Naive B cell (primary cell): ENCODE data around the gene XRN2. TPM values are rescaled to one million over a fixed set of nuclear protein-coding genes. Genes with fewer than 3 reads are reported as not detected.
A peak's percentile ranks its signal among the peaks of the same experiment; 100 is the strongest.

Source experiments
- ATAC-seq, 2 donors: fragments of 150-1000 bp; cut with Tn5 transposase; 2 replicates each; pipeline ENCODE4 v1.10.0; 2021; ENCODE audit warnings: low read depth in 2 of 2, mild to moderate bottlenecking in 2 of 2, moderate library complexity in 2 of 2
- DNase-seq: peaks from one replicate; pipeline ENCODE4 v3.0.0; 2022
- H3K27ac Mint-ChIP-seq, 6 donors: one replicate each; pipeline ENCODE4 v1.8.0; 2020 to 2022; ENCODE audit warnings: mild to moderate bottlenecking in 6 of 6, mixed read lengths in 6 of 6, moderate library complexity in 5 of 6, inconsistent platforms in 2 of 6
- H3K27me3 Mint-ChIP-seq, 3 donors: one replicate each; pipeline ENCODE4 v1.8.0; 2021 to 2022; ENCODE audit warnings: mixed read lengths in 3 of 3, mild to moderate bottlenecking in 1 of 3
- H3K36me3 Mint-ChIP-seq, 2 donors: one replicate each; pipeline ENCODE4 v1.8.0; 2020 to 2022; ENCODE audit warnings: mixed read lengths in 2 of 2, inconsistent platforms in 1 of 2, mild to moderate bottlenecking in 1 of 2
- H3K4me1 Mint-ChIP-seq, 3 donors: one replicate each; pipeline ENCODE4 v1.8.0; 2020 to 2022; ENCODE audit warnings: mixed read lengths in 3 of 3, inconsistent platforms in 1 of 3, mild to moderate bottlenecking in 1 of 3, moderate library complexity in 1 of 3
- H3K4me3 Mint-ChIP-seq, 8 donors: one replicate each; pipeline ENCODE4 v1.8.0; 2020 to 2022; ENCODE audit warnings: mild to moderate bottlenecking in 8 of 8, mixed read lengths in 8 of 8, moderate library complexity in 8 of 8, inconsistent platforms in 2 of 8
- H3K9me3 Mint-ChIP-seq, 7 donors: one replicate each; pipeline ENCODE4 v1.8.0; 2020 to 2022; ENCODE audit warnings: mixed read lengths in 7 of 7, mild to moderate bottlenecking in 5 of 7, inconsistent platforms in 2 of 7, moderate library complexity in 1 of 7
- polyA plus RNA-seq, 6 donors: library from polyadenylated mRNA; unstranded; fragments of 300-500 nt; fragmentation: Illumina TruSeq; gene quantifications; one replicate each; pipeline ENCODE4 v1.2.3, GENCODE V29; 2021; ENCODE audit warnings: low read depth in 6 of 6

Gene XRN2
- polyA plus RNA-seq: 10 to 100 TPM; 41.5 to 59.4 (median 55.9) TPM

- DNase-seq (peak; percentile 90), ATAC-seq (peak; percentile 85 to 89)
- Mint-ChIP-seq H3K4me1 (peaks cover 26 to 31% (median 27%) of the 10 kb centered on the region in 3 donors), H3K36me3 (peaks cover 2 to 3% of the 10 kb centered on the region in 2 donors), H3K9me3 (peaks cover 0 to 2% (median 0%) of the 10 kb centered on the region in 7 donors), H3K4me3 (peak within 1 kb of the TSS; percentile 92 to 99 (median 98)), H3K27ac (peak within 1 kb of the TSS; percentile 96 to 99 (median 98)), H3K27me3 (peaks cover under 1 to 16% (median 6%) of the 10 kb centered on the region in 3 donors)
Observed at GRCh38 chr20:21303061-21303871, at the start of gene XRN2. TSS of gene XRN2 (plus strand) at chr20:21303331. CDS start at chr20:21303399, 68 bp downstream.

GRCh38 chr20:21257192-21257591 lies 45.9 kb upstream of the XRN2 start:
- peaks cover 0 to 9% (median 8%) of the 10 kb centered on the region in 3 donors for H3K27me3 Mint-ChIP-seq
- DNase-seq (no peak), ATAC-seq (no peak)
- H3K27ac Mint-ChIP-seq: no peak overlapping the region
- peaks cover 0 to 2% (median 0%) of the 10 kb centered on the region in 7 donors for H3K9me3 Mint-ChIP-seq
- H3K36me3 Mint-ChIP-seq: no peaks in the 10 kb centered on the region
- no peaks in the 10 kb centered on the region for H3K4me1 Mint-ChIP-seq
- H3K4me3 Mint-ChIP-seq: no peak overlapping the region

DNA sequence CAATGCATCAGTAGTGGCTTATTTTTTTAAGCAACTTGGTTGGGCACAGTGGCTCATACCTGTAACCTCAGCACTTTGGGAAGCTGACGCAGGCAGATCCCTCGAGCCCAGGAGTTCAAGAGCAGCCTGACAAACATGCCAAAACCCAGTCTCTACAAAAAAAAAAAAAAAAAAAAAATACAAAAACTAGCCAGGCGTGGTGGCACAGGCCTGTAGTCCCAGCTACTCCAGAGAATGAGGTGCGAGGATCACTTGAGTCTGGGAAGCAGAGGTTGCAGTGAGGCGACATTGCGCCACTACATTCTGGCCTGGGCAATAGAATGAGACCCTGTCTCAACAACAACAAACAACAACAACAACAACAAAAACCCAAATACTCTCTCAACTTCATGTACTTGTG lies 44.7 kb upstream of the XRN2 start:
- Mint-ChIP-seq H3K9me3 (peaks cover 0 to 2% (median 0%) of the 10 kb centered on the region in 7 donors), H3K4me3 (no peak overlapping the region), H3K27me3 (peaks cover 0 to 20% (median 14%) of the 10 kb centered on the region in 3 donors), H3K27ac (no peak overlapping the region), H3K36me3 (no peaks in the 10 kb centered on the region), H3K4me1 (no peaks in the 10 kb centered on the region)
- DNase-seq (no peak), ATAC-seq (no peak)

- no peak overlapping the region for H3K4me3 Mint-ChIP-seq
- ATAC-seq (no peak), DNase-seq (no peak)
- no peaks in the 10 kb centered on the region for H3K36me3 Mint-ChIP-seq
- H3K27me3 Mint-ChIP-seq: peaks cover 0 to 27% (median 19%) of the 10 kb centered on the region in 3 donors
- H3K4me1 Mint-ChIP-seq: no peaks in the 10 kb centered on the region
- no peak overlapping the region for H3K27ac Mint-ChIP-seq
- peaks cover 0 to 2% (median 0%) of the 10 kb centered on the region in 7 donors for H3K9me3 Mint-ChIP-seq
Observed at GRCh38 chr20:21259346-21259745, 43.8 kb upstream of the XRN2 start.

DNA sequence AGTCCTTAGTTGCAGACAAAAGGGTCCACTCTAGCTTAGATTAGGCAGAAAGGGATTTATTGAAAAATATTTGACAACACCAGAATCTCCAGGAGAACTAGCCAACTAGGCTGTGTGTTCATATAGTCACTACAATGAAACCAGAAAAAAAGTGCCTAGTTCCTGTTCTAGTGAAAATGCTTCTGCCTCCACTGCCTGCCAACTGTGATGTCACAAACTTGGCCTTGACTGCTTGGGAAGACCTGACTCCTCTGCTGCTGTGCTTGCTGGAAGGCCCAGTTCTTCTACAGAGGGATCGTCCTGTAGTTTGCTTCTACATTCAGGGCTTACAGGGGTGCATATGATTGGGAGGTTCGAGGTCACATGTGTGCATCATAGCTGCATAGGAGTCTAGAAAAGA lies 40.3 kb upstream of the XRN2 start:
- H3K27me3 Mint-ChIP-seq: peaks cover 0 to 34% (median 33%) of the 10 kb centered on the region in 3 donors
- H3K9me3 Mint-ChIP-seq: peaks cover 0 to 6% (median 0%) of the 10 kb centered on the region in 7 donors
- no peak overlapping the region for H3K4me3 Mint-ChIP-seq
- no peaks in the 10 kb centered on the region for H3K4me1 Mint-ChIP-seq
- no peak for DNase-seq
- H3K36me3 Mint-ChIP-seq: no peaks in the 10 kb centered on the region
- H3K27ac Mint-ChIP-seq: no peak overlapping the region
- no peak for ATAC-seq

DNA sequence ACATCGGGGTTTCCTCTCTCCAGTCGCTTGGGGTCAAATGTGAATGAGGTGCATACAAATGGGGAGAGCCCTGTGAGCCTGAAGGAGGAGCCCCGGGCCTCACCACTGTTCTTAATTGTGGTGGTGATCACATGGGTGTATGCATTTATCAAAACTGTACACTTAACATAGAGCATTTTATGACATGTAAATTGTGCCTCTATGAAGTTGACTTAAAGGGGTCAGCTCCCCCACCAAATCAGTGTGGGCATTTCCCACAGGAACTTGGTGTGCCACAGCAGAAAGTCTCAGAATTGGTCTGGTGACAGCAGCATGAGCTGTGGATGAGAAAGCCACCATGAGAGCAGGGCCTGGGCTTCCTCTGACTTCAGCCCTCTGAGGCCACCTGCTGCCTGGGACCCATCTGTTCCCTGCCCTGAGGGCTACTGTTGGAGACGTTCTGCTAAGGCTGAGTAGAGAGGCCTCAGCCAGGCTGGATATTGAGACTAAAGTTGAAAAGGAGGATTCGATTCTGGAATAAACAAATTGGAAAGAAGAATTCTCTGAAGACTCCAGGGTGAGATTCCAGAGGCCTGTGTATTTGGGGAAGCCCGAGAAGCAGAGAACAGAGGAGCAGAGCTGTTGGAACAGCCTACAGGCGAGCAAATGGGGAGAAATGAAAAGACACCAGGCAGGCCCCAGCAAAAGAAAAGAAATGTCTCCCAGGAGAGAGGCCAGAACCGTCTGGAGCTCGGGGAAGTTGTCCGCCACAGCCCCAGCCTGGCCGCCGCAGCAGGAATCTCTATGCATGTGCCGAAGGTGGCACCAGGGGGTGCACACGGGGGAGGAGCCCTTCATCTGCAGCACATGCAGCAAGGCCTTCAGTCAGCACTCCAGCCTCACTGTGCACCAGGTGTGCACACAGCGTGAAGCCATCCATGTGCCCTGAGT lies 37.6 kb upstream of the XRN2 start:
- no peaks in the 10 kb centered on the region for H3K4me1 Mint-ChIP-seq
- no peak overlapping the region for H3K27ac Mint-ChIP-seq
- no peaks in the 10 kb centered on the region for H3K36me3 Mint-ChIP-seq
- ATAC-seq (no peak), DNase-seq (no peak)
- no peak overlapping the region for H3K4me3 Mint-ChIP-seq
- peaks cover 0 to 6% (median 0%) of the 10 kb centered on the region in 7 donors for H3K9me3 Mint-ChIP-seq
- H3K27me3 Mint-ChIP-seq: peaks cover 13 to 50% (median 34%) of the 10 kb centered on the region in 3 donors

- H3K27ac Mint-ChIP-seq: peak overlapping the region in 1 of 6 donors; percentile 79
- no peaks in the 10 kb centered on the region for H3K36me3 Mint-ChIP-seq
- H3K27me3 Mint-ChIP-seq: peaks cover 20 to 57% (median 34%) of the 10 kb centered on the region in 3 donors
- H3K9me3 Mint-ChIP-seq: peaks cover 0 to 6% (median 0%) of the 10 kb centered on the region in 7 donors
- H3K4me1 Mint-ChIP-seq: no peaks in the 10 kb centered on the region
- ATAC-seq: no peak
- DNase-seq: no peak
- H3K4me3 Mint-ChIP-seq: no peak overlapping the region
Observed at GRCh38 chr20:21266191-21266536, 37.0 kb upstream of the XRN2 start.

DNA sequence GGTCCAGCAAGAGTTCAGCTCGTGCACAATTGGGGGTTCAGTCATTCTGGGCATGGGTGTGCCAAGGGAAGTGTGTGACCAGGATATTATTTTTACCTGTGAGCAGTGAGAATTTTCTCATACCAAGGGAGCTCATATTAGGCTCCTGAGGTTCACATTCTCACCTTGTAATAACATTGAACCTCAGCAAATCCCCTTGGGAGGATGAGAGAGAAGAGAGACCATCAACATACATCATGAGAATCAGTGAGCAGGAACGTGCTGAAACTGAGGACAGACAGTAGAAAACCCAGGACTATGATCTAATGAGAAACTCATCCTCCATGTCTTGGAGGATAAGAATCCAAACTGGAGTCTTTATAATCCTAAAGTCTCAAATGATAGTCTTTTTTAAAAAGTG lies 33.4 kb upstream of the XRN2 start:
- ATAC-seq (no peak), DNase-seq (no peak)
- Mint-ChIP-seq H3K27ac (no peak overlapping the region), H3K27me3 (peaks cover 36 to 63% (median 46%) of the 10 kb centered on the region in 3 donors), H3K9me3 (peaks cover 0 to 8% (median 3%) of the 10 kb centered on the region in 7 donors), H3K4me3 (no peak overlapping the region), H3K36me3 (peaks cover 0 to 7% of the 10 kb centered on the region in 2 donors), H3K4me1 (no peaks in the 10 kb centered on the region)

- Mint-ChIP-seq H3K4me3 (no peak overlapping the region), H3K27ac (no peak overlapping the region), H3K27me3 (peaks cover 36 to 59% (median 40%) of the 10 kb centered on the region in 3 donors), H3K4me1 (no peaks in the 10 kb centered on the region), H3K36me3 (peaks cover 0 to 7% of the 10 kb centered on the region in 2 donors), H3K9me3 (peaks cover 0 to 8% (median 3%) of the 10 kb centered on the region in 7 donors)
- DNase-seq: no peak
- no peak for ATAC-seq
Observed at GRCh38 chr20:21270806-21271205, 32.3 kb upstream of the XRN2 start.

DNA sequence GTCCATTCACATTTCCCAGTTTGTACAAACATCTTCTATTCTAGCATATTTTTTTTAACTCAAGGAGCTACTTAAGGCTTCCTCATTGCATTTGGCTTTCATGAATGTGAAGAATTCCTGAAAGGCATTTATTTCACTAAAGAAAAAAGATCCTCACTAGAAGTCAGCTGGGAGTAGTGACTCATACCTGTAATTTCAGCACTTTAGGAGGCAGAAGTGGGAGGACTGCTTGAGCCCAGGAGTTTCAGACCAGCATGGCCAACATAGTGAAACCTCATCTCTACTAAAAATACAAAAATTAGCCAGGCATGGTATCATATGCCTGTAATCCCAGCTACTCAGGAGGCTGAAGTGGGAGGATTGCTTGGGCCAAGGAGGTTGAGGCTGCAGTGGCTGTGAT lies 30.9 kb upstream of the XRN2 start:
- peaks cover 0 to 7% of the 10 kb centered on the region in 2 donors for H3K36me3 Mint-ChIP-seq
- DNase-seq (no peak), ATAC-seq (no peak)
- H3K4me3 Mint-ChIP-seq: no peak overlapping the region
- peaks cover 36 to 51% (median 38%) of the 10 kb centered on the region in 3 donors for H3K27me3 Mint-ChIP-seq
- no peaks in the 10 kb centered on the region for H3K4me1 Mint-ChIP-seq
- H3K27ac Mint-ChIP-seq: peak overlapping the region in 1 of 6 donors; percentile 4
- peaks cover 0 to 6% (median 3%) of the 10 kb centered on the region in 7 donors for H3K9me3 Mint-ChIP-seq

- no peak overlapping the region for H3K27ac Mint-ChIP-seq
- peaks cover 0 to 7% of the 10 kb centered on the region in 2 donors for H3K36me3 Mint-ChIP-seq
- H3K4me3 Mint-ChIP-seq: no peak overlapping the region
- H3K4me1 Mint-ChIP-seq: no peaks in the 10 kb centered on the region
- peaks cover 36 to 51% (median 38%) of the 10 kb centered on the region in 3 donors for H3K27me3 Mint-ChIP-seq
- ATAC-seq: no peak
- no peak for DNase-seq
- peaks cover 0 to 4% (median 3%) of the 10 kb centered on the region in 7 donors for H3K9me3 Mint-ChIP-seq
Observed at GRCh38 chr20:21272679-21273078, 30.5 kb upstream of the XRN2 start.

- Mint-ChIP-seq H3K4me1 (no peaks in the 10 kb centered on the region), H3K9me3 (peaks cover 0 to 4% (median 2%) of the 10 kb centered on the region in 7 donors), H3K27ac (no peak overlapping the region), H3K27me3 (peaks cover 36 to 47% (median 46%) of the 10 kb centered on the region in 3 donors), H3K4me3 (no peak overlapping the region), H3K36me3 (peaks cover 0 to 7% of the 10 kb centered on the region in 2 donors)
- DNase-seq (no peak), ATAC-seq (no peak)
Observed at GRCh38 chr20:21273755-21274386, 29.3 kb upstream of the XRN2 start.

DNA sequence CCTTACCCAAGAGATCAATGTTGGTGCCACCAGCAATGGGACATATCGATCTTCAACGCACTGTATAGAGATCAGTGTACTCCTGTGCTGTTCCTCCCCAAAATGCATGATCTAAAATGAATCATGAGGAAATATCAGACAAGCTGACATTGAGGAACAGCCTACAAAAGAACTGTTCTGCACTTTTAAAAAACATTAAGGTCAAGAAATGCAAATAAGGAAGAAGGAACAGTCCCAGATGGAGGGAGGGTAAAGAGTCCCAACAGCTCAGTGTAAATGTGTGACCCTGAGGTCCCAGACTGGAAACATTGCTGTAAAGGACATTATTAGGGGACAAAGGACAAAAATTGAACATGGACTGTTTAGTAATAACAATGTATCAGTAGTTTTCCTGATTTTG lies 24.3 kb upstream of the XRN2 start:
- DNase-seq (no peak), ATAC-seq (no peak)
- Mint-ChIP-seq H3K27ac (no peak overlapping the region), H3K9me3 (peaks cover 0 to 6% (median 2%) of the 10 kb centered on the region in 7 donors), H3K27me3 (peaks cover 24 to 41% (median 27%) of the 10 kb centered on the region in 3 donors), H3K36me3 (no peaks in the 10 kb centered on the region), H3K4me3 (no peak overlapping the region), H3K4me1 (no peaks in the 10 kb centered on the region)
